GM19397 (cell line): ENCODE results near the gene TTLL11.

ENCODE experiments used
- ATAC-seq: cut with Tn5 transposase; IDR thresholded peaks from one replicate; pipeline ENCODE4 v1.9.1; 2021; ENCODE audit warnings: mild to moderate bottlenecking, moderate library complexity; ENCODE audit not compliant: unreplicated experiment

Gene TTLL11

GRCh38 chr9:121839726-121840500 lies 253.2 kb downstream of the TTLL11 start:
- no peak for ATAC-seq

GRCh38 chr9:121838746-121839669 lies 254.1 kb downstream of the TTLL11 start:
- no peak for ATAC-seq

GRCh38 chr9:121837113-121837961 lies 255.8 kb downstream of the TTLL11 start:
- no peak for ATAC-seq

- ATAC-seq = no peak
Measured at GRCh38 chr9:121836366-121836885, 256.7 kb downstream of the TTLL11 start.

GRCh38 chr9:121835587-121836365 lies 257.3 kb downstream of the TTLL11 start:
- no peak for ATAC-seq

- no peak for ATAC-seq
Measured at GRCh38 chr9:121833061-121833460, 260.0 kb downstream of the TTLL11 start.

GRCh38 chr9:121831869-121832268 lies 261.2 kb downstream of the TTLL11 start:
- ATAC-seq = no peak

GRCh38 chr9:121830441-121831140 lies 262.5 kb downstream of the TTLL11 start:
- no peak for ATAC-seq

- no peak for ATAC-seq
Measured at GRCh38 chr9:121827251-121827967, 265.7 kb downstream of the TTLL11 start.

- ATAC-seq = no peak
Measured at GRCh38 chr9:121826711-121827110, 266.4 kb downstream of the TTLL11 start.

GRCh38 chr9:121825031-121825691 lies 267.9 kb downstream of the TTLL11 start:
- ATAC-seq = no peak

- no peak for ATAC-seq
Measured at GRCh38 chr9:121824651-121825030, 268.5 kb downstream of the TTLL11 start.

- no peak for ATAC-seq
Measured at GRCh38 chr9:121823451-121824169, 269.5 kb downstream of the TTLL11 start.

GRCh38 chr9:121822093-121823085 lies 270.7 kb downstream of the TTLL11 start:
- no peak for ATAC-seq

- no peak for ATAC-seq
Measured at GRCh38 chr9:121821326-121821725, 271.8 kb downstream of the TTLL11 start.

GRCh38 chr9:121820286-121821005 lies 272.7 kb downstream of the TTLL11 start:
- ATAC-seq = no peak
